ENCODE measurements around the gene SNX32. TPM values are rescaled to one million over a fixed set of nuclear protein-coding genes. Genes with fewer than 3 reads are reported as not detected.
A peak's percentile ranks its signal among the peaks of the same experiment; 100 is the strongest.

SNX32 gene
- polyA plus RNA-seq, 6 donors from 2014 or later = 1.2 to 2.6 (median 1.7) TPM; not detected in 1

- Mint-ChIP-seq H3K4me1 (peaks cover 22 to 25% (median 22%) of the 10 kb centered on the region in 3 donors), H3K9me3 (no peaks in the 10 kb centered on the region), H3K4me3 (peak within 1 kb of the TSS; percentile 83 to 94 (median 89)), H3K27me3 (peaks cover 0 to 7% (median 0%) of the 10 kb centered on the region in 3 donors), H3K27ac (peak within 1 kb of the TSS; percentile 84 to 98 (median 97)), H3K36me3 (no peaks in the 10 kb centered on the region)
- ATAC-seq (ENCODE audit: low read depth in 2 of 2) (no peak), DNase-seq (no peak)
Observed at GRCh38 chr11:65872586-65873317, 39.0 kb downstream of the SNX32 start, which contains the start of gene EFEMP2. Gene EFEMP2 (minus strand): TSS chr11:65872800. CDS start chr11:65872354, 446 bp downstream.

GRCh38 chr11:65873318-65874156 is 39.8 kb downstream of the SNX32 start:
- peak overlapping the region; percentile 84 to 98 (median 97) for H3K27ac Mint-ChIP-seq
- H3K4me3 Mint-ChIP-seq = peak overlapping the region; percentile 83 to 94 (median 89)
- ATAC-seq (ENCODE audit: low read depth in 2 of 2) (peak; percentile 88 to 92), DNase-seq (peak; percentile 98)
- peaks cover 0 to 7% (median 0%) of the 10 kb centered on the region in 3 donors for H3K27me3 Mint-ChIP-seq
- H3K9me3 Mint-ChIP-seq = no peaks in the 10 kb centered on the region
- H3K4me1 Mint-ChIP-seq = peaks cover 22% of the 10 kb centered on the region in 3 donors
- no peaks in the 10 kb centered on the region for H3K36me3 Mint-ChIP-seq

GRCh38 chr11:65879617-65880016 is 45.9 kb downstream of the SNX32 start, which contains the start of gene CTSW:
Gene CTSW (plus strand): TSS chr11:65879837. CDS start chr11:65879855, 18 bp downstream.
- DNase-seq = no peak
- peak within 1 kb of the TSS in 1 of 8 donors; percentile 27 for H3K4me3 Mint-ChIP-seq
- peak within 1 kb of the TSS in 2 of 6 donors; percentile 29 to 81 for H3K27ac Mint-ChIP-seq

GRCh38 chr11:65880027-65880426 is 46.3 kb downstream of the SNX32 start:
- no peak for DNase-seq
- H3K4me3 Mint-ChIP-seq = peak overlapping the region in 1 of 8 donors; percentile 27
- H3K36me3 Mint-ChIP-seq = peaks cover 0 to 4% of the 10 kb centered on the region in 2 donors
- ATAC-seq (ENCODE audit: low read depth in 2 of 2) = no peak
- peaks cover 12 to 28% (median 15%) of the 10 kb centered on the region in 3 donors for H3K4me1 Mint-ChIP-seq
- no peaks in the 10 kb centered on the region for H3K27me3 Mint-ChIP-seq
- peak overlapping the region in 1 of 6 donors; percentile 5 for H3K27ac Mint-ChIP-seq
- no peaks in the 10 kb centered on the region for H3K9me3 Mint-ChIP-seq

More at GRCh38 chr11:65879617-65880016, 45.9 kb downstream of the SNX32 start, which contains the start of gene CTSW:
- H3K36me3 Mint-ChIP-seq = peaks cover 0 to 3% of the 10 kb centered on the region in 2 donors
- no peaks in the 10 kb centered on the region for H3K27me3 Mint-ChIP-seq
- ATAC-seq (ENCODE audit: low read depth in 2 of 2) = no peak
- no peaks in the 10 kb centered on the region for H3K9me3 Mint-ChIP-seq
- peaks cover 8 to 23% (median 11%) of the 10 kb centered on the region in 3 donors for H3K4me1 Mint-ChIP-seq

DNA sequence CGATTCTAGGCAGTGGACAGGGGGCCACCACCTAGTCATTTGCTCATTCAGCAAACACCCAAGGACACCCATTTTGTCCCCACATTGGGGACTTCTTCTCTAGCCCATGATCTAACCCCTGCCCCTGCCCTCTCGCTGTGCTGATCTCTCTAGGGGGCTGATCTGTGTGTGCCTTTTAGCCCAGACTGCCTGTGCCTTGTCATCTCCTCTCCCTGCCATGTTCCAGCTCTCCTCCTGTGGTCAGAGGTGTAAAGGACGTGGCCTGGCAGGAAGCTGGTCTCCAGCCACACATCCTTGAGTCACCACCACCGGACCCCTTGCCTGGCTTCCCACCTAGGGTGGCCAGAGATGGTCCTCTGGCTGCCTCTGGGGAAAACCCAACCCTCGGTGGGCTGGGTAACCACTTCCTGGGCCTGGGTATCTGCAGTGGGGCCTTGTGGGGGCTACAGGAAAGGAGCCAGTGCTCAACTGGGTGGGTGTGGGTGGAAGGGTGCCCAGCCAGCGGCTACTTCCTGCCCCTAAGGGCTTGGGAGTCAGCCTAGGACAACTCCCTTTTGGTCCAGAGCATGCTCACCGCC is 47.2 kb downstream of the SNX32 start:
- Mint-ChIP-seq H3K36me3 (peaks cover 0 to 4% of the 10 kb centered on the region in 2 donors), H3K4me3 (no peak overlapping the region), H3K27me3 (no peaks in the 10 kb centered on the region), H3K4me1 (peaks cover 15 to 32% (median 21%) of the 10 kb centered on the region in 3 donors), H3K27ac (peak overlapping the region in 2 of 6 donors; percentile 80 to 85), H3K9me3 (no peaks in the 10 kb centered on the region)
- ATAC-seq (ENCODE audit: low read depth in 2 of 2) = no peak
- DNase-seq = no peak

GRCh38 chr11:65882120-65883057 is 48.6 kb downstream of the SNX32 start:
- Mint-ChIP-seq H3K27ac (peak overlapping the region in 2 of 6 donors; percentile 76 to 84), H3K9me3 (no peaks in the 10 kb centered on the region), H3K36me3 (peaks cover 0 to 4% of the 10 kb centered on the region in 2 donors), H3K4me3 (peak overlapping the region in 1 of 8 donors; percentile 44), H3K4me1 (peaks cover 23 to 47% (median 33%) of the 10 kb centered on the region in 3 donors), H3K27me3 (no peaks in the 10 kb centered on the region)
- no peak for ATAC-seq (ENCODE audit: low read depth in 2 of 2)
- DNase-seq = no peak

- no peak for DNase-seq
Observed at GRCh38 chr11:65883058-65883761, 49.4 kb downstream of the SNX32 start.

GRCh38 chr11:65883786-65884715 is 50.3 kb downstream of the SNX32 start:
- DNase-seq (no peak), ATAC-seq (ENCODE audit: low read depth in 2 of 2) (no peak)
- peaks cover 0 to 4% of the 10 kb centered on the region in 2 donors for H3K36me3 Mint-ChIP-seq

More at GRCh38 chr11:65883058-65883761, 49.4 kb downstream of the SNX32 start:
- no peak for ATAC-seq (ENCODE audit: low read depth in 2 of 2)
- no peaks in the 10 kb centered on the region for H3K9me3 Mint-ChIP-seq
- peaks cover 0 to 4% of the 10 kb centered on the region in 2 donors for H3K36me3 Mint-ChIP-seq
- H3K27me3 Mint-ChIP-seq = no peaks in the 10 kb centered on the region
- H3K27ac Mint-ChIP-seq = peak overlapping the region in 1 of 6 donors; percentile 76
- H3K4me3 Mint-ChIP-seq = no peak overlapping the region
- peaks cover 30 to 52% (median 41%) of the 10 kb centered on the region in 3 donors for H3K4me1 Mint-ChIP-seq

DNA sequence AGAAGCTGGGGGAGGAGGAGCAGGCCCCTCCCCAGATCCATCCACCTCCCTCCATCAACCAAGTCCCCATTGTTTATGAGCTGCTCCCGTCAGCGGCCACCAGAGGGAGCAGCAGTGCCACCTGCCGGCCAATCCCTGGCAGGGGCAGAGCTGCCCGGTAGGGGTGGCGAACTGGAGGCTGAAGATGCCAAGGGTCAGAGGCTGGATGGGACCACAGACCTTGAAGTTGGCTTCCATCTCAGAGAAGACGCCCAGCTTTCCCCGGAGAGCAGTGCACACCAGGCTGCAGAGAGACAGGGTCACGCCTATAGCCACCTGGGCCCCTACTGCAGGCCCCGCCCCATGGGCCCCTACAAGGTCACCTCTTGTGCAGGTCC is 50.9 kb downstream of the SNX32 start:
- Mint-ChIP-seq H3K4me3 (peak overlapping the region in 5 of 8 donors; percentile 15 to 70 (median 47)), H3K27ac (peak overlapping the region in 2 of 6 donors; percentile 69 to 73), H3K27me3 (no peaks in the 10 kb centered on the region), H3K36me3 (peaks cover 0 to 4% of the 10 kb centered on the region in 2 donors), H3K9me3 (no peaks in the 10 kb centered on the region), H3K4me1 (peaks cover 43 to 60% (median 56%) of the 10 kb centered on the region in 3 donors)
- peak; percentile 49 to 54 for ATAC-seq (ENCODE audit: low read depth in 2 of 2)
- DNase-seq = peak; percentile 85

More at GRCh38 chr11:65883786-65884715, 50.3 kb downstream of the SNX32 start:
- Mint-ChIP-seq H3K9me3 (no peaks in the 10 kb centered on the region), H3K27ac (peak overlapping the region in 3 of 6 donors; percentile 49 to 73 (median 69)), H3K27me3 (no peaks in the 10 kb centered on the region), H3K4me1 (peaks cover 37 to 58% (median 49%) of the 10 kb centered on the region in 3 donors), H3K4me3 (peak overlapping the region in 2 of 8 donors; percentile 42 to 70)

DNA sequence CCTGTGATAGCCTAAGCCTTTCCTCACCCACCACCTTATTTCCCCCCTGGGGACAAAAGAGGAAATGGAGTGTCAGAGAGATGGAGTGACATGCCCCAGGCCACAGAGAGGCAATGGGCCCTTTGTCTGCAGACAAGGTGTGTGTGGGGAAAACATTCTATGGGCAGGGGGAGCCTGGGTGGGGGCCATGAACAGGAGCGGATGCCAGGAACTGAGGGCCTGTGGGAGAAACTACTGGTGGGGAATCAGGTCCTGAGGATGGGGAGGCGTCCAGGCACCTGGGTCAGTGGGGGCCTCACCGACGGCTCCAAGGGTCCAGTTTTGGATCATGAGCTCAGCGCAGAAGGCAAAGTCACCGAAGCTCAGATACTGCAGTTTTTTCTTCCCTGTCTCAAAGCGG is 51.5 kb downstream of the SNX32 start:
- peaks cover 0 to 4% of the 10 kb centered on the region in 2 donors for H3K36me3 Mint-ChIP-seq
- peak overlapping the region in 4 of 6 donors; percentile 38 to 73 (median 61) for H3K27ac Mint-ChIP-seq
- ATAC-seq (ENCODE audit: low read depth in 2 of 2) = no peak
- no peak for DNase-seq
- peaks cover 49 to 63% (median 61%) of the 10 kb centered on the region in 3 donors for H3K4me1 Mint-ChIP-seq
- H3K27me3 Mint-ChIP-seq = no peaks in the 10 kb centered on the region
- H3K4me3 Mint-ChIP-seq = peak overlapping the region in 3 of 8 donors; percentile 47 to 70 (median 57)
- H3K9me3 Mint-ChIP-seq = no peaks in the 10 kb centered on the region
